ENCODE data around the gene SMIM20. TPM values are rescaled to one million over a fixed set of nuclear protein-coding genes. Genes with fewer than 3 reads are reported as not detected.

SMIM20 gene
- total RNA-seq, 1 experiment from 2014 or later: 85.2 TPM

- DNase-seq: peak; percentile 88
- Histone ChIP-seq H3K4me3 (ENCODE audit: low read length) (0 out of 2 replicates have a peak overlapping the region, but pooled peaks have one; percentile 13), H3K27me3 (ENCODE audit: low read length) (no peaks in the 10 kb centered on the region), H3K9me2 (replicated peaks; ENCODE audit: insufficient read depth, low read length) (no peaks in the 10 kb centered on the region), H3K9me3 (ENCODE audit: low read length) (no peaks in the 10 kb centered on the region), H3K79me2 (ENCODE audit: low read length) (no peaks in the 10 kb centered on the region), H4K20me1 (ENCODE audit: insufficient read depth, low read depth, low read length) (no peaks in the 10 kb centered on the region), H3K9ac (ENCODE audit: low read length) (peak overlapping the region; percentile 42), H3K4me2 (ENCODE audit: low read depth, low read length, poor library complexity, severe bottlenecking) (peak overlapping the region; percentile 76), H3K27ac (ENCODE audit: low read length) (peak overlapping the region; percentile 99), H3K36me3 (ENCODE audit: insufficient read depth, low read length) (no peaks in the 10 kb centered on the region), H2AFZ (ENCODE audit: low read length) (no peak overlapping the region), H3K4me1 (ENCODE audit: low read length) (peaks cover 100% of the 10 kb centered on the region)
Measured at GRCh38 chr4:25874655-25875054, 39.4 kb upstream of the SMIM20 start.

GRCh38 chr4:25875281-25875745 lies 38.7 kb upstream of the SMIM20 start:
- H3K9me2 ChIP-seq (replicated peaks; ENCODE audit: insufficient read depth, low read length): no peaks in the 10 kb centered on the region
- peak overlapping the region; percentile 99 for H3K27ac ChIP-seq (ENCODE audit: low read length)
- peak overlapping the region; percentile 42 for H3K9ac ChIP-seq (ENCODE audit: low read length)
- no peaks in the 10 kb centered on the region for H3K36me3 ChIP-seq (ENCODE audit: insufficient read depth, low read length)
- DNase-seq: peak; percentile 92
- no peaks in the 10 kb centered on the region for H3K9me3 ChIP-seq (ENCODE audit: low read length)
- H3K4me2 ChIP-seq (ENCODE audit: low read depth, low read length, poor library complexity, severe bottlenecking): peak overlapping the region; percentile 76
- H4K20me1 ChIP-seq (ENCODE audit: insufficient read depth, low read depth, low read length): no peaks in the 10 kb centered on the region
- no peak overlapping the region for H3K4me3 ChIP-seq (ENCODE audit: low read length)
- no peaks in the 10 kb centered on the region for H3K27me3 ChIP-seq (ENCODE audit: low read length)
- H3K79me2 ChIP-seq (ENCODE audit: low read length): no peaks in the 10 kb centered on the region
- H2AFZ ChIP-seq (ENCODE audit: low read length): no peak overlapping the region
- peaks cover 100% of the 10 kb centered on the region for H3K4me1 ChIP-seq (ENCODE audit: low read length)

GRCh38 chr4:25878676-25879075 lies 35.3 kb upstream of the SMIM20 start:
- no peaks in the 10 kb centered on the region for H3K9me2 ChIP-seq (replicated peaks; ENCODE audit: insufficient read depth, low read length)
- H3K36me3 ChIP-seq (ENCODE audit: insufficient read depth, low read length): no peaks in the 10 kb centered on the region
- H3K9me3 ChIP-seq (ENCODE audit: low read length): no peaks in the 10 kb centered on the region
- peak overlapping the region; percentile 76 for H3K4me2 ChIP-seq (ENCODE audit: low read depth, low read length, poor library complexity, severe bottlenecking)
- H3K4me3 ChIP-seq (ENCODE audit: low read length): peak overlapping the region; percentile 48
- H3K9ac ChIP-seq (ENCODE audit: low read length): peak overlapping the region; percentile 67
- H3K4me1 ChIP-seq (ENCODE audit: low read length): peaks cover 83% of the 10 kb centered on the region
- H4K20me1 ChIP-seq (ENCODE audit: insufficient read depth, low read depth, low read length): no peaks in the 10 kb centered on the region
- peak overlapping the region; percentile 99 for H3K27ac ChIP-seq (ENCODE audit: low read length)
- peak; percentile 94 for DNase-seq
- no peaks in the 10 kb centered on the region for H3K27me3 ChIP-seq (ENCODE audit: low read length)
- H3K79me2 ChIP-seq (ENCODE audit: low read length): no peaks in the 10 kb centered on the region
- H2AFZ ChIP-seq (ENCODE audit: low read length): no peak overlapping the region

DNA sequence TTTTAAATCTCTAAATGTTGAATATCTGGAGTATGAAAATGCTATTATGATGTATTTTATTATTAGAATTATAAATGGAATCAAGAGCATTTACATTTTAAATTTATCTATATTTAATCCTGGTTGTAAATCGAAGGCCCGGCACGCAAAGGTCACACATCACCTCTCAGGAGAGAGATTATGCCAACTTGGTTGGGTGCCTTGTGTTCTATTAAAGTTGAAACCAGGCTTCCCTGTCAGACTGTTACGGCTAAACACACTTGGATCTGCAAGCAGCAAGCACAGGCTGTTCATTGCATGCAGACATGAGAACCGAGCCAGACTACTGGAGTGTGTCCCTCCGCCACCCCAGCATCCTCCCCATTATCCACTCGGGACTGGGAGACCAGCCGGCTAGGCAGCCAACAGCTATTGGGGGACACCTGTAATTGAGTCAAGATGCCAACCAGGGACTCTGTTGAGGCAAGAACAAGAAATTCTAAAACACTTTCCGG lies 34.9 kb upstream of the SMIM20 start:
- Histone ChIP-seq H3K27ac (ENCODE audit: low read length) (peak overlapping the region; percentile 99), H3K9me2 (replicated peaks; ENCODE audit: insufficient read depth, low read length) (no peaks in the 10 kb centered on the region), H4K20me1 (ENCODE audit: insufficient read depth, low read depth, low read length) (no peaks in the 10 kb centered on the region), H3K79me2 (ENCODE audit: low read length) (no peaks in the 10 kb centered on the region), H2AFZ (ENCODE audit: low read length) (0 out of 2 replicates have a peak overlapping the region, but pooled peaks have one; percentile 25), H3K36me3 (ENCODE audit: insufficient read depth, low read length) (no peaks in the 10 kb centered on the region), H3K4me3 (ENCODE audit: low read length) (peak overlapping the region; percentile 48; the same call in 1 of the 2 replicates), H3K4me2 (ENCODE audit: low read depth, low read length, poor library complexity, severe bottlenecking) (peak overlapping the region; percentile 76), H3K9ac (ENCODE audit: low read length) (peak overlapping the region; percentile 67), H3K9me3 (ENCODE audit: low read length) (no peaks in the 10 kb centered on the region), H3K4me1 (ENCODE audit: low read length) (peaks cover 83% of the 10 kb centered on the region), H3K27me3 (ENCODE audit: low read length) (no peaks in the 10 kb centered on the region)
- peak; percentile 91 for DNase-seq

GRCh38 chr4:25879587-25879986 lies 34.4 kb upstream of the SMIM20 start:
- H3K27me3 ChIP-seq (ENCODE audit: low read length): no peaks in the 10 kb centered on the region
- H3K79me2 ChIP-seq (ENCODE audit: low read length): no peaks in the 10 kb centered on the region
- DNase-seq: no peak
- H3K36me3 ChIP-seq (ENCODE audit: insufficient read depth, low read length): no peaks in the 10 kb centered on the region
- H4K20me1 ChIP-seq (ENCODE audit: insufficient read depth, low read depth, low read length): no peaks in the 10 kb centered on the region
- H2AFZ ChIP-seq (ENCODE audit: low read length): no peak overlapping the region
- peak overlapping the region; percentile 76 for H3K4me2 ChIP-seq (ENCODE audit: low read depth, low read length, poor library complexity, severe bottlenecking)
- peak overlapping the region; percentile 67 for H3K9ac ChIP-seq (ENCODE audit: low read length)
- H3K27ac ChIP-seq (ENCODE audit: low read length): peak overlapping the region; percentile 99
- H3K4me1 ChIP-seq (ENCODE audit: low read length): peaks cover 83% of the 10 kb centered on the region
- H3K9me3 ChIP-seq (ENCODE audit: low read length): no peaks in the 10 kb centered on the region
- H3K4me3 ChIP-seq (ENCODE audit: low read length): peak overlapping the region; percentile 18
- no peaks in the 10 kb centered on the region for H3K9me2 ChIP-seq (replicated peaks; ENCODE audit: insufficient read depth, low read length)

- Histone ChIP-seq H3K4me1 (ENCODE audit: low read length) (peaks cover 80% of the 10 kb centered on the region), H3K9me3 (ENCODE audit: low read length) (no peaks in the 10 kb centered on the region), H3K27me3 (ENCODE audit: low read length) (no peaks in the 10 kb centered on the region), H3K79me2 (ENCODE audit: low read length) (no peaks in the 10 kb centered on the region), H3K9ac (ENCODE audit: low read length) (peak overlapping the region; percentile 67), H3K4me2 (ENCODE audit: low read depth, low read length, poor library complexity, severe bottlenecking) (peak overlapping the region; percentile 76), H3K36me3 (ENCODE audit: insufficient read depth, low read length) (no peaks in the 10 kb centered on the region), H3K9me2 (replicated peaks; ENCODE audit: insufficient read depth, low read length) (no peaks in the 10 kb centered on the region), H4K20me1 (ENCODE audit: insufficient read depth, low read depth, low read length) (no peaks in the 10 kb centered on the region), H3K4me3 (ENCODE audit: low read length) (peak overlapping the region; percentile 18), H3K27ac (ENCODE audit: low read length) (peak overlapping the region; percentile 99), H2AFZ (ENCODE audit: low read length) (no peak overlapping the region)
- DNase-seq: peak; percentile 93
Measured at GRCh38 chr4:25879991-25880651, 33.9 kb upstream of the SMIM20 start.

DNA sequence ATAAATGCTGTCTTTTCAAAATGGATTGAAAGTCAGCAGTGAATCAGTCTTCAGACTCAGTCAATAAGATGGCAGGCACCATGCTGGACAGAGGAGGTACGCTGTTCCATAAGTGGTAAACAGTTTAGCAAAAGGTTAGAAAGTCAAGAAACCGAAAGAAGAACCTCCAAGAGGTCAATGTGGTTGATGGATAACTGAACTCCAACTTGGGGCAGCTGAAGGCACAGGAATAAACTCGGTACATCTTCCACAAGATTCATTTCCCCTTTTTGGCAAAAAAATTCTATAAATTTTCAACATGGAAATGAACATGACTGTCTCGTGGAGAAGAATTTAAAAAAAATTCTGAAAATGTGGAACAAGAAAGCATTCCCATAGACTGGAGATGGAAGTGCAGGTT lies 32.8 kb upstream of the SMIM20 start:
- no peaks in the 10 kb centered on the region for H3K79me2 ChIP-seq (ENCODE audit: low read length)
- H3K4me1 ChIP-seq (ENCODE audit: low read length): peaks cover 70% of the 10 kb centered on the region
- H2AFZ ChIP-seq (ENCODE audit: low read length): no peak overlapping the region
- no peaks in the 10 kb centered on the region for H3K9me2 ChIP-seq (replicated peaks; ENCODE audit: insufficient read depth, low read length)
- H3K9ac ChIP-seq (ENCODE audit: low read length): peak overlapping the region; percentile 13; the same call in 1 of the 2 replicates
- peak overlapping the region; percentile 76 for H3K4me2 ChIP-seq (ENCODE audit: low read depth, low read length, poor library complexity, severe bottlenecking)
- H3K4me3 ChIP-seq (ENCODE audit: low read length): peak overlapping the region; percentile 18; the same call in 1 of the 2 replicates
- peak overlapping the region; percentile 99 for H3K27ac ChIP-seq (ENCODE audit: low read length)
- H3K27me3 ChIP-seq (ENCODE audit: low read length): no peaks in the 10 kb centered on the region
- no peak for DNase-seq
- H4K20me1 ChIP-seq (ENCODE audit: insufficient read depth, low read depth, low read length): no peaks in the 10 kb centered on the region
- H3K36me3 ChIP-seq (ENCODE audit: insufficient read depth, low read length): no peaks in the 10 kb centered on the region
- H3K9me3 ChIP-seq (ENCODE audit: low read length): no peaks in the 10 kb centered on the region

DNA sequence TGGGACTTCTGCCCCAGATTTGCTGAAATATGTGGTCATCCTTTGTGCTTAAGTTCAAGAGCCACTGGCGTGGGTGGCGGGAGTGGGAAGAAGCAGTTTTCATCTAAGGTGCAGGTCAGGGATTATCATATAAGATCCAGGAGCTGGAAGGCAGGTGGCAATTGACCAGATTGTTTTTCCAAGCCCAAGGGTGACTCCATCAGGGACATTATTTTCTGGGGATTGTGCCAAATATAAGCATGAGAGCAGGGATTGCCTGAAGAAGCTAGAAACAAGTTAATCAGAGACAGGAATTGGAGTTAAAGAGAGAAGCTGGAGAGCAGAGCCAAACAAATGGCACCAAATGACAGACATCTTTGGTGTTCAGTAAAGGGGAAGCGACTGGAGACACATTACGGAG lies 31.8 kb upstream of the SMIM20 start:
- DNase-seq: no peak
- Histone ChIP-seq H3K79me2 (ENCODE audit: low read length) (no peaks in the 10 kb centered on the region), H3K9me2 (replicated peaks; ENCODE audit: insufficient read depth, low read length) (no peaks in the 10 kb centered on the region), H3K36me3 (ENCODE audit: insufficient read depth, low read length) (no peaks in the 10 kb centered on the region), H3K4me1 (ENCODE audit: low read length) (peaks cover 59% of the 10 kb centered on the region), H3K4me3 (ENCODE audit: low read length) (no peak overlapping the region), H3K27ac (ENCODE audit: low read length) (no peak overlapping the region), H4K20me1 (ENCODE audit: insufficient read depth, low read depth, low read length) (no peaks in the 10 kb centered on the region), H3K9me3 (ENCODE audit: low read length) (no peaks in the 10 kb centered on the region), H2AFZ (ENCODE audit: low read length) (no peak overlapping the region), H3K4me2 (ENCODE audit: low read depth, low read length, poor library complexity, severe bottlenecking) (no peak overlapping the region), H3K9ac (ENCODE audit: low read length) (no peak overlapping the region), H3K27me3 (ENCODE audit: low read length) (no peaks in the 10 kb centered on the region)

All from Karpas-422 (cell line).